DMS153 (cell line): Measurements from ENCODE around the gene BTRC.
A peak's percentile ranks its signal among the peaks of the same experiment; 100 is the strongest.

ENCODE experiments used
- DNase-seq: peaks from one replicate; lab custom pipeline; 2025; lab: John Stamatoyannopoulos, UW

Gene BTRC

DNA sequence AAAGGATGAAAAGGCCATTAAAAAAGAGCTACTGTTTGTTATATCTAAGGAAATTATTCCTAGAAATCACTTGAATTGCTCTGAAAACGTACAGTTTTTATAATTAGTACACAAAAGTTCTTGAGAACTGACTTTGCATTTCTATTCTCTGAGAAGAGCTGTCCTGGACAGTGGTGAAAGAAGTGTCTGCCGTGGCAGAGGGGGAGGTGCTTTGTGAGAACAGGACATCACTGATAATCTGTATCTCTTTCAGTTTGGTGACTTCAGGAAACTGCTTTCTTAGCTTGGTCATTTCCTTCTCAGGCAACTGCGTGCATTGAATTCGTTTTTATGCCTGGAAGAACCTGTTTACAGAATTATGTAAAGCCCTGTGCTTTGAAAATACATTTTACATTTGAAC is 182.0 kb downstream of the BTRC start:
- no peak for DNase-seq

DNA sequence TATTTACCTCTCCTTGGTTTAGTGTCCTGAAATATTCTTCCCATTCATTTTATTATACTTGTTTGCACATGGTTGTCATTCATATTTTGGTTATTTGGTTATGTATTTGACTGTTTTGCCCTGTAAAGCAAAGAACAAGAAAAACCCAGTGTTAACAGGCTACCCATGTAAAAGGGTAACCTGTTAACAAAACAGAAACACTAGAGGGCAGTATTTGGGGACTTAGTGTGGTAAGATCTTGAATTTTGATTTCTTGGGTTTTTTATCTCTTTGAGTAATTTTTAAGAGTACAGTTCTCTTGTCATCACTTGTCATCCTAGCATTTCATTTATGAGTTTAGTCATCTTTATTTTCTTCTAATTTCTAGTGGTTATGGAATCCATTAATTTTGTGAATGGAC is 182.8 kb downstream of the BTRC start:
- no peak for DNase-seq

DNA sequence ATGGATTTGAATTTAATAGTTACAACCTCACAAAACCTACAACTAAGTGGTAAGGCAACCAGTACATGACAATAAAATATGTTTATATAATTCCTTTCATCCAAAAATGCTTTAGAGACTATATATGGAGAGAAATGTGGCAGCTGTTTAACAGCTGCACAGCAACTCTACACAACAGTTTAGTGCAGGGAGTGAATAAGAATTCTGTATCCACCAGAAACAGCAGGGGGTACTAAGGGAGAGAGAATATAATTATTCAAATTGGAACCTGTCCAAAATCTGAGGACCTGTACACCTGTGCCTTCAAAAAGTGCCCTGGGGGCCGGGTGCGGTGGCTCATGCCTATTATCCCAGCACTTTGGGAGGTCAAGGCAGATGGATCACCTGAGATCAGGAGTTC is 184.5 kb downstream of the BTRC start:
- peak; percentile 9 for DNase-seq

DNA sequence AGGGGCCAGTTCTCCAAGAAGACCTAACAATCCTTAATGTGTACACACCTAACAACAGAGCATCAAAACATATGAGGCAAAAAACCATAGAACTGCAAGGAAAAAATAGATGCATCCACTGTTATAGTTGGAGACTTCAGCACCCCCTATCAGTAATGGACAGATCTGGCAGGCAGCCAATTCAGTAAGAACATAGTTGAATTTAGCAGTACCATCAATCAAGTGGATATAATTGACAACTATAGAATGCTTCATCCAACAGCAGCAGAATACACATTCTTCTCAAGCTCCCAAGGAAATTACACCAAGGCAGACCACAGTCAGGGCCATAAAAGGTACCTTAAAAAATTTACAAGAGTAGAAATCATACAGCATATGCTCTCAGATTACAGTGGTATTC is 191.9 kb downstream of the BTRC start:
- no peak for DNase-seq

DNA sequence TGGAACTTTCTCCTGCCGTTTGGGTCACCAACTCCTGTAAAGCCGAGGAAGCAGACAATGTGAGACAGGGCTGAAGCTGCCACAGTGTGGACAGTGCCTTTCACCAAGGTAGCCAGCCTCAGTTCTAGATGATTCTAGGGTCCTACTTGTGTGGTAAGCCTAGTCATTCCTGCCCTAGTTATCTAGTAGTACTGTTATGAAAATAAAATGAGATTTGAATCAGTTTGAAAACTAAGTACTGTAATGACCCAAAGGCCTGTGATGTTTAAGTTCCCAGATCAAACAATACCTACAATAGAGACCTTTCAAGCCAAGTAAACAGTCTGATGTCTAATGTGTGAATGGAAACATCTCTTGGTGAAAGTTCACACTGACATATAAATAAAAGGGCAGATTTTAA is 197.0 kb downstream of the BTRC start:
- no peak for DNase-seq

DNA sequence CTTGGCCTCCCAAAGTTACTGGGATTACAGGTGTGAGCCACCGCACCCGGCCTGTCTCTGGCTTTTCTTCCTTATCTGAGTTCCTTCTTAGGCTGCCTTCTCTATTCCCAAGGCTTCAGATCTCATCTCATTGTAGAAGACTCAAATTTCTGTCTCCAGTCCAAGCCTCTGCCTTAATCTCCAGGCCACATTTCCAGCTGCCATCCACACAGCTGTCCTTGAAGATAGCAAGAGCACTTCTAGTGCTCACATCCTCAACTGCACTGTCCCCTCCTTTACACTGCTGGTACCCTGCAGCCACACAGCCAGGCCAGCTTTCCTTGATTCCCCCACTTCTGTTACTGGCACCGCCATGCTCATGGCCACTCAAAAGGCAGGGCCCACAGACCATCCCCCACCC is 198.5 kb downstream of the BTRC start:
- DNase-seq, result no peak

DNA sequence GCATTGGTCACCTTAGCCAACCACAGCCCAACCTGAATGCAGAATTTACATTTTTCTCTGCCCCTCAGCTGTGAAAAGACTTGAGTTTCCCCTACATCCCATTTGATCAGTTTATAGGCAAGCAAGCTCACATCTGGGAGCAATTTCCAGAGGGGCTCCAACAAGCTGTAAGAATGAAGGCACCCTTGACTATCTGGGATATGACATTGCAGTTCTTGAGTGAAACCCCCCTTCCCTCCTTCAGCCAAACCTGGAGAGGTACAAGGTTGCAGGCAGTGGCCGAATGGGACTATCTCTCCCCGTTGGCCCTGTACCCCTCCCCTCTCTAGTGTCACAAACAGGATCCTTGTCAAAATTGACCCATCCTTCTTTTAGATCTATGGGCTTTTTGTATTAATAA is 203.6 kb downstream of the BTRC start:
- DNase-seq, result no peak

DNA sequence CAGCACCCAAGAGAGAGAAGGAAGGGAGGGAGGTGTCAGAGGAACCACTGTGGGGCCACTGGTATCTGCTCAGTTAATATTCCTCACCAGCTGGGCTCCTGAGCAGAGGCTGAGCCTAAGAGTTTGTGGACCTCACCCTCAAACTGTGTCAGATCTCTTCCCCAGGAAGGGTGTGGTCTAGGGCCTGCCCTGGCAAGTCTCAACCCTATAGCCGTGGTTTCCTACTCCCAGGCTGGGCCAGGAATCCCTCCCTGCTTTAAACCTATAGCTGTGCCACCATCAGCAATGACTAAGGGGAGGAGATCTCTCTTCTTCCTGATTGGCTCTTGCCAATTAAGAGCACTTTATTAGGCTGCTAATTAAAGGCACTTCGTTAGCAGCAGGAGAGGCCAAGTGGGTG is 204.2 kb downstream of the BTRC start:
- no peak for DNase-seq

DNA sequence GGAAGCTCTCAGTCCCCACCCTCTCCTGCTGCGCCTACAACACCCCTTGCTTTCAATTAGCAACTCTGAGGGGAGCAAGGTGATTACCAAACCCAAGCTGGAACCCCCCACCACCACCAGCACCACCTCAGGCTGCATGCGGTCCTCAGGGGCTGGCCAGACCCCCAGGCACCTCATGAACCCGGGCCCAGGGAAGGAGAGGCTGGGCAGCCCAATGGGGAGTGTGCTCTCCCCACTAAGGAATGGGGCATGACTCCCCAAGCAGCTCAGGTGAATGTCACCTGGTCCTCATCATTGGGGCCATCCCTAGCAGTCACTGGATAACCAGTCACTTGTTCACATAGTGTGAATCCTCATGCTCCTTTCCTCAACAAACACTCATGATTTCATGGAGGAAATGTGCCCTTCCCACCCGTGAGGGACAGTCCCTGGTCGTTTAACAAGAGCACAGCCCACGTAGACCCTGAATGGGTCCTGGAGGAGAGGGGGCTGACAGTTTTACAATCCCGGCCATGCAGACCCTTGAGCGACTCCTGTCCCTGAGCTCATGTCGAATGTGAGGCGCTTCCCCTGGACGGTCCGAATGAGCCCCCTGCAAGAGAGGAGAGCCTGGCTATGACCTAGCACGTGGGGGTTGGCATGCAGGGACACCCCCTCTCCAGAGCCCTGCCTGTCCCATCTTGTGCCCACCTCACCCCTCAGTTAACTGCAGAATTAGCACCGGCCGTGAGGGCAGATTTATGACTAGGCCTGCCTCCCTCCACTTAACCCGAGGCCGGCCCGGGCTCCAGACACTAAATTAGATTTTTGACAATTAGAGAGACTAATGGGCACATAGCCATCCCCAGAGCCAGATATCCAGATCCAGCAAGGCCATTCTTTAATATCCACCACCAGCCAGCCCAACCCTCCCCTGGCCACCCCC is 205.0 kb downstream of the BTRC start:
- no peak for DNase-seq

DNA sequence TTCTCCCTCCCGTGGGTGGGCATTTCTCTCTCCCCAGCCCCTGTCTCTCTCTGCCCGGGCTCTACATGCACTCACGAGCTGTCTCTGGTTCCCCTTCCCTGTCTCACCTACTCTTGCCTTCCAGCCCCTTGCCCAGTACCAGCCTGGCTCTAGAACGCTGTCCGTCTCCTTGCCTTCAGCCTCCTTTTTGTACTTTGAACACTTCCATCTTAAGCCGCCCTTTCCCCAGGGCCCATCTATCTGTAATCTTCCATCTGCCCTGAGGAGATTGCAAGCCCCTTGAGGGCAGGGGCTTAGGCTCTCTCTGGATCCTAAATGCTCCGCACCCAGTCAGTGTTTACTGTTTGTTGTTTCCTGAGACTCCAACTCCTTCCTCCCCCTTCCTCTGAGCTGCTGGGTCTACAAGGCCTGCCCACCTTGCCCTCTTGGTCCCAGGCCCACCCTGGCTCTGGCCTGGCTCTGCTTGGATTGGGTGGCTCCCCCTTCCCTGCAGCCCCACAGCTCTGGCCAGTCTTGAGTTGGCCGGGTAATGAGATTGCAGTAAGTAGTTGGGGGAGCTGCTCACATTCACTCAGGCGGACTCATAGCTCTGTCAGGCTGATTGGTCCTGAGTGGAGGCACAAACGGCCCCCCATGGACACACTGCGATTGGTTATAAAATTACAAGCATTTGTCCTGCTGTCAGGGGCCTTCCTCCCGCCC is 205.8 kb downstream of the BTRC start:
- DNase-seq, result no peak

DNA sequence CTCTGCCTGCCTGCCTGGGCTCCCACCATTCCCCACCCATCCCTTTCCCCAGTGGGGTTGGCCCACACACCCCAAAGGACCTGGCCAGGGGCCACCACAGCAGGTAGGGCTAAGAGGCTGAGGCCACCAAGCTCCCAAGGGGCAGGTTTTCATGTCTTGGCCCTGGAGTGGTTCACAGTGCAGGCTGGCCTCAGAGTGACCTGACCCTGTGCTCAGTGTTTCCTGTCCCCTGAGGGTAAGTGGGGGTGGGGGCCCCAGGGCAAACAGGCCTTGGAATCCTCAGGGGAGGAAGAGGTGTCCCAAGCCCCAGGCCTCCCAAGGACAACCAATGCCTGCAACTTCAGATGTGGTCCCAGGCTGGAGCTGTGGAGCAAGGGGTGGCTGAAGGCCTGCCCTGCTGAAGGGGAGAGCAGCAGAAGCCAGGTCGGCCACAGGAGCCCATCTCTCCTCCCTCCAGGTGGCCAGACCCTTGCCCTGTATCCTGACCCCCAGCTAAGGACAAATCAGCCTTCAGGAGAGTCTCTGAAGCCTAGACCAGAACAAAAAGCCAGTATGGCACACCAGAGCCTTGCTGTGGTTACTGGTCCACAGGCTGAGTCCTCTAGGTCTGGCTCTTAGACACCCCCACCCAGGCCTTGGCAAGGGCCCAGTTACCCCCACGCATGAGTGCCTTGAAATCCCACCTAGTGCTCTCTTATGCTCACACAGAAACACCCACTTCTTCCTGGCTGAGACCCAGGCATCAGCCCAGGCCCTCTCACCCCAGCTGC is 206.5 kb downstream of the BTRC start:
- DNase-seq, result no peak

DNA sequence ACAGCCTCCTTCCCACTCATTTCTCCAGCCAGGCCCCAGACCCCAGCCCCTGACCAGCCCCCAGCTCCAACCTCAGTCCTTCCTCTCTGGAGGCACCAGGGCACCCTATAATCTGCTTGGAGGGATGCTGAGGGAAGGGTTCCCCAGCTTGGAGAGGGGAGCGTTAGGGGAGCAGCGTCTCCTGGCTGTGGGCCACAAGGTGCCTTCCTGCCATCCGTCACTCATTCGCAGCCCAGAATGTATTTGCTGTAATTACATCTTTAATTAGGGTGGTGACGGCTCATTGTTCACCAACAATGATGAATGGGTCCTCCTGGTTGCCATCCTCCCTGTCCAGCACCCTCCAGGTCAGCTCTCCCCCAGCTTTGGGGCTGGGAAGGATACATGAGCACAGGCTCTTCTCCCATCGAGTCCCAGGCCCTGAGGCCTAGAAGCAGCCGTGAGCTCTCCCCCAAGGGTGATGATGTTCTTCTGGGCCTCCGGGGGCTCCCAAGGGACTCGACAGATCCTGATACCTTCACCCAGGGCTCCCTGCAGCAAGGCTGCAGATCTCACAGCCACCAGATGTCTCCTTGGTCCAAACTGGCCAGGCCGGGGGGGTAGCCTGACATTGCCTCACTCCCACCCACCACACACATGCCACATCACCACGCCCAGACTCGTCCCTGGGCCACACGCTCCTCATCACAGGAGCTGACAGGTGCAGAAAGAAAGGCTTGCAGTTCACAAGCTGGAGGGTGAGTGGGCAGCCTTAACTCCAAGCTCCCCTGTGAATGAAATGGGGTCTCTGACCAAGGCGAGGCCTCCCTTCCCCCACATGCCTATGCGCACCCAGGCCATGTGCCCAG is 207.3 kb downstream of the BTRC start:
- no peak for DNase-seq

DNA sequence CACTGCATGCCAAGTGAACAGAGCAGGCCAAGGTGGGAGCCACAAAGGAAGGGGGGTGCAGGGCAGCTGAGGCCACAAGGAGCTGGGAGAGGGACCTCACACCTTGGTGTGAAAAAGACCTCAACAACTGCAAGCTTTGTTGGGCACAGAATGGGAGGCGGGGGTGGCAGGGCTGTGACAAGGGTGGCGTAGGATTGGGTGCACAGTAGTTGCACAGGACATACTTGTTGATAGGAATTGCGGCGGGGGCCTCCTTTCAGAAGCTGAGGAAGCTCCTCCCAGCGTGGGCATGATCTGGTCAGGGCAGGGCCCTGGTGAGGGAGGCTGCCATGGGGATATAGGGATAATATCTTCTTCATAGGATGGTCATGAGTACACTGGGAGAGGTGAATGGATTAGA is 208.3 kb downstream of the BTRC start:
- no peak for DNase-seq

DNA sequence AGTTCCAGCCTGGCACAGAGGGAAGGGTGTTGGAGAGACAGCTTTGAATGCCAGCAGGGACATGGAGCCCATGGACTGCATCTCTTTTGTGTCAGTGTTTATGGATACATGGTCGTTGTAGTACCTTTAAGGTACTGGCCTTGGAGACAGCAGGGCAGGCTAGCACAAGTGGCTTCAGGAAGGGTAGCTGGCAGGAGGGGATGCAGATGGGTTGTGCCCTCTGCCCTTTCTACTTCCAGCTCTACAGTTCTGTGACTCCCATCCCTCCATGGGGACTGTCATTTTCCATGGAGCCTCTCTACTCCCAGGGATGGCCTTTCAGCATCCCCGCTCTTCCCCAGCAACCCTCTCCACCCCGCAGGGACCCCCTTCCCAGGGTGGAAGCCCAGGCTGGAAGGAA is 209.0 kb downstream of the BTRC start:
- no peak for DNase-seq

DNA sequence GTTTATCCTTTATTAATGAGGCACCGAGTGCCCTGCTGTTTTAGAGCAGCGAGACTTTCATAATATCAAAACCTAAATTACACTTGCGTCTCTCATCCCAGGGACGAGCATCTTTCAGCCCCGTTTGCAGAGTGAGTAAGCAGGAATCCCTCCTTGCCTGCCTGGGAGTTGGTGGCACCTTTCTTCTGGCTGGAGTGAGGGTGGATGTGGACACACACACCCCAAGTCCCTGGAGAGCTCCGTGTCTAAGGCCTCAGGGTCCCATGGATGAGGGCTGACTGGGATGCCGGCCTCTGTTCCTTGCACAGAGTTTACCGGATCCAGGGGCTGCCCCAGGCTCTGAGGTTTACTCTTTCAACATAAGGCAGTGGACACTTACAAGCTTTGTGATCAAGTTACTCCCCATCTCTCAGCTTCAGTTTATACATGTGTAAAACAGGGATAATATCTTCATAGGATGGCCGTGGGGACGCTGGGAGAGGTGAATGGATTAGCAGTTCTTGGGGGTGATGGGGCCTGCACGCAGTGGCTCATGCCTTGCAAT is 209.6 kb downstream of the BTRC start:
- DNase-seq, result no peak

DNA sequence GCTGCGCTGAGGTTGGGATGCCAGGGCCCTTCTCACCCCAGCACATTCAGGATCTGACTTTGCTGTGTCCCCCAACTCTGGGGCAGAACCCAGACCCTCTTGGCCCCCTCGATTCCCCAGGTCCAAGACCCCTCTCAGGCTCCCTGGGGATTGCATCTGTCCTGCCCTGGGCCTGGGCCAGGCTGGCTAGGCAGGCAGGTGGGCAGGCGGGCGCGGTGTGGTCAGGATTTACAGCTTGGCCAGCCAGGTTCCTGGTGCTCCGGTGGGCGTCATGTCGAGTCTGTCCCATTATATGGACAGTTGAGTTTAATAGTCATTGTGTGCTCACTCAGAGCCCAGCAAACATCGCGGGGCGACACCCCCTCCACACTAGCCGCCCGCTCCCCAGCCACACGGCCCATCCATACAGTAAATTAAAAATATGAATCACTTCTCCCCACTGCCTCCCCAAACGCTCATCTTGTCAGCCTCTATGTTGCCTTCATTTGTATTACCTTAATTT is 210.6 kb downstream of the BTRC start:
- DNase-seq, result no peak

DNA sequence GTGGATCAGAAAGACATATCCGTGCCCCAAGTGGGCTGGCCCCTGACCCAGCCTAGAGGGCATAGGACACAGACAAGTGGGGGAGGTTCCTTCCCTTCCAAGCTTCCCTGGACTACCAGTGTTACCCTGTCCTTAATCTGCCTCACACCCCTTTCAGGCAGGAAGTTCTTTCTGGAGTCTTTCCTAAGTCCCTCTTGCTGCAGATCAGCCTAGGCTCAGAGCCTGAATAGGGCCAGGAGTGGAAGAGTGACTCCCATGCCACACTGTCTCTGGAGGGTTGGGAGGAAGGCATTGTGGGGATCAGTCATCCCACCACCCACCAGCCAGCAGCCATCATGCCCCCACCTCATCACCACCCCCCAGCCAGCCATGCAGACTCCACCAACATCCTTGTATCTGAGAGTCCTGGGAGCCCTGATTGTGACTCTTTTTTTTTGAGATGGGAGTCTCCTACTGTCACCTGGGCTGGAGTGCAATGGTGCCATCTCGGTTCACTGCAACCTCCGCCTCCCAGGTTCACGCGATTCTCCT is 211.5 kb downstream of the BTRC start:
- DNase-seq, result no peak

DNA sequence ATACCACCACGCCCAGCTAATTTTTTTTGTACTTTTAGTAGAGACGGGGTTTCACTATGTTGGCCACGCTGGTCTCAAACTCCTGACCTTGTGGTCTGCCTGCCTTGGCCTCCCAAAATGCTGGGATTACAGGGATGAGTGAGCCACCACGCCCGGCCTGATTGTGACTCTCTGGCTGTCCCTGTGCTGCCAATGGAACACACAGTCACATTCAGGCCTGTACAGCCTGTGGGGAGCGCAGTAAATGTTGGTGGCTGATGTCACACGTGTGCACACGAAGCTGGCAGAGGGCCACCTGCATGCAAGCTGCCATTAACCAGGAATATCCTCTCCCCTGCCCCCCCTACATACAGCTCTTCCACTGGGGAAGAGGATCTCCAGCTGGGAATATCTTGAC is 212.0 kb downstream of the BTRC start:
- no peak for DNase-seq

DNA sequence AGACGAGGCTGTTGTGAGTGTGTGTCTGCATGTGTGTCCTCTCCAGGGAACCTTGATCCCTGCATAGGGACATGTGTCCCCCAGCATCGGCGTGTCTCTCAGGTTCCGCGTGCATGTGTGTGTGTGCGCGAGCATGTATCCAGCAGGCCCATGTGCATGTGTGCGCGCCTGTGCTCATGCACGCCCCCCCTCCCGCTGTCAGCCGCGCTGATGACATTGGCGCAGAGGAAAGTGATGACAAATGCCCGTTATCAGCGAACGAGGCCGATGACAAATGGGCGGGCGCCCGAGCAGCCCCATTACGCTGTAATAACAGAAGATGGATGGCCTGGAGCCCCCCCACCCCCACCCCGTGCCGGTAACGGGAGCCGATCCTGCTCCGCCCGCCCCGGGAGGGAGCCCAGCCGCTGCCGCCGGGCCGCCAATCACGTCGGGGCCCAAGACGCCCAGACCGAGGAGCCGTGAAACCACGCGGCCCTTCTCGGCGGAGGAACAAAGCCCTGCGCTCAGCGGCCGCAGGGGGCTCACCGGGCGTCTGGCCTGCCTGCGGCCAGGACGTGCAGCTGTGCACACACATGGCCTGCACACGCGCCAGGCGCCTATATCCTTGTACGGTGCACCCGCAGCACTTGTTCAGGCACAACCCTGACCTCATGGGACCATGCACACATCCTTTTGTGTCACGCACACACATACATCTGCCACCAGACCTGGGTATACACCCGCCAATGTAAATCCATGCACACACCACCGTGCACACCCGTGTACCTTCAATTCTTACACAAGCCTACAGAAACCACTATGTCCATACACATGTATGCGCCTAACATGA is 212.6 kb downstream of the BTRC start:
- no peak for DNase-seq
